ENCODE results near the gene SETD1B. TPM values are rescaled to one million over a fixed set of nuclear protein-coding genes. Genes with fewer than 3 reads are reported as not detected.

SETD1B gene
- total RNA-seq, 1 experiment from 2014 or later, result 23.8 TPM

GRCh38 chr12:121799842-121800693, 3.7 kb upstream of the SETD1B start:
- Histone ChIP-seq H3K4me3 (ENCODE audit: low read depth, low read length, poor library complexity, severe bottlenecking) (peak overlapping the region; percentile 81), H3K4me1 (ENCODE audit: insufficient read depth, low read length, poor library complexity, severe bottlenecking) (peaks cover 23% of the 10 kb centered on the region), H3K9me3 (ENCODE audit: low read depth, low read length, poor library complexity, severe bottlenecking) (no peaks in the 10 kb centered on the region), H3K36me3 (ENCODE audit: insufficient read depth, low read length, poor library complexity, severe bottlenecking) (peaks cover 24% of the 10 kb centered on the region), H3K27ac (ENCODE audit: low read depth, low read length, poor library complexity, severe bottlenecking) (peak overlapping the region; percentile 100), H3K27me3 (replicated peaks; ENCODE audit: insufficient read depth, low read depth, low read length, poor library complexity) (no peaks in the 10 kb centered on the region)
- DNase-seq (ENCODE audit: low spot score), result peak; percentile 86
- BruUV-seq (replicated peaks), result no TSS peak
- intact Hi-C loops (cut with micrococcal nuclease; ENCODE audit: unreplicated experiment), result no loop called here
- TF ChIP-seq CTCF (conservative IDR thresholded peaks at IDR 0.05; ENCODE audit: low read depth, low read length), result no peak
- no peak for TF ChIP-seq EZH2 (IDR thresholded peaks at IDR 0.05; ENCODE audit: borderline replicate concordance, low read depth, low read length, poor library complexity, severe bottlenecking)
- POLR2A ChIA-PET (ENCODE audit: low non-redundant PET), result interaction anchor here (0.7 kb wide), 1 partner anchor 68 kb away, joined by 4 read pairs; no protein-coding TSS in a partner anchor
- CTCF ChIA-PET, result interaction anchor here (1.1 kb wide), 1 partner anchor 12 kb away, joined by 5 read pairs; no protein-coding TSS in a partner anchor

- TF ChIP-seq CTCF (conservative IDR thresholded peaks at IDR 0.05; ENCODE audit: low read depth, low read length), result no peak
- no peak for TF ChIP-seq EZH2 (IDR thresholded peaks at IDR 0.05; ENCODE audit: borderline replicate concordance, low read depth, low read length, poor library complexity, severe bottlenecking)
- H3K27me3 ChIP-seq (replicated peaks; ENCODE audit: insufficient read depth, low read depth, low read length, poor library complexity), result no peaks in the 10 kb centered on the region
- H3K36me3 ChIP-seq (ENCODE audit: insufficient read depth, low read length, poor library complexity, severe bottlenecking), result peaks cover 24% of the 10 kb centered on the region
- ChIA-PET POLR2A (ENCODE audit: low non-redundant PET) (interaction anchor here (0.7 kb wide), 1 partner anchor 69 kb away, joined by 4 read pairs; no protein-coding TSS in a partner anchor), CTCF (no interaction called here)
- peaks cover 26% of the 10 kb centered on the region for H3K4me1 ChIP-seq (ENCODE audit: insufficient read depth, low read length, poor library complexity, severe bottlenecking)
- H3K27ac ChIP-seq (ENCODE audit: low read depth, low read length, poor library complexity, severe bottlenecking), result peak overlapping the region; percentile 100
- peak; percentile 76 for DNase-seq (ENCODE audit: low spot score)
- intact Hi-C loops (cut with micrococcal nuclease; ENCODE audit: unreplicated experiment), result no loop called here
- no peaks in the 10 kb centered on the region for H3K9me3 ChIP-seq (ENCODE audit: low read depth, low read length, poor library complexity, severe bottlenecking)
- BruUV-seq (replicated peaks), result no TSS peak
- peak overlapping the region; percentile 81 for H3K4me3 ChIP-seq (ENCODE audit: low read depth, low read length, poor library complexity, severe bottlenecking)
Measured at GRCh38 chr12:121800694-121801594, 2.9 kb upstream of the SETD1B start.

All from A673 (cell line).